ENCODE results near the gene ANO2. TPM values are rescaled to one million over a fixed set of nuclear protein-coding genes. Genes with fewer than 3 reads are reported as not detected.

ANO2 gene
- total RNA-seq, 2 experiments from 2014 or later, result not detected

- Mint-ChIP-seq H3K4me3 (no peak overlapping the region), H3K9me3 (no peaks in the 10 kb centered on the region), H3K36me3 (no peaks in the 10 kb centered on the region), H3K4me1 (peaks cover 4% of the 10 kb centered on the region), H3K27ac (no peak overlapping the region), H3K27me3 (peaks cover 80% of the 10 kb centered on the region)
- DNase-seq, result no peak
These were observed 380 bp downstream of the ANO2 start for GRCh38 chr12:5944688-5945070.

- H3K27ac Mint-ChIP-seq, result no peak overlapping the region
- H3K9me3 Mint-ChIP-seq, result no peaks in the 10 kb centered on the region
- peaks cover 4% of the 10 kb centered on the region for H3K4me1 Mint-ChIP-seq
- no peaks in the 10 kb centered on the region for H3K36me3 Mint-ChIP-seq
- H3K4me3 Mint-ChIP-seq, result no peak overlapping the region
- no peak for DNase-seq
- H3K27me3 Mint-ChIP-seq, result peaks cover 82% of the 10 kb centered on the region
These were observed 1.0 kb downstream of the ANO2 start for GRCh38 chr12:5944053-5944452.

GRCh38 chr12:5941907-5942306, 3.2 kb downstream of the ANO2 start:
- DNase-seq, result no peak
- Mint-ChIP-seq H3K4me1 (peaks cover 4% of the 10 kb centered on the region), H3K9me3 (no peaks in the 10 kb centered on the region), H3K36me3 (no peaks in the 10 kb centered on the region), H3K27ac (no peak overlapping the region), H3K27me3 (peaks cover 79% of the 10 kb centered on the region), H3K4me3 (no peak overlapping the region)

GRCh38 chr12:5927732-5928516, 17.1 kb downstream of the ANO2 start:
- no peaks in the 10 kb centered on the region for H3K9me3 Mint-ChIP-seq
- DNase-seq, result no peak
- peaks cover 11% of the 10 kb centered on the region for H3K27me3 Mint-ChIP-seq
- H3K27ac Mint-ChIP-seq, result no peak overlapping the region
- no peak overlapping the region for H3K4me3 Mint-ChIP-seq
- H3K4me1 Mint-ChIP-seq, result no peaks in the 10 kb centered on the region
- no peaks in the 10 kb centered on the region for H3K36me3 Mint-ChIP-seq

GRCh38 chr12:5925646-5926045, 19.4 kb downstream of the ANO2 start:
- Mint-ChIP-seq H3K27ac (no peak overlapping the region), H3K4me1 (no peaks in the 10 kb centered on the region), H3K36me3 (no peaks in the 10 kb centered on the region), H3K9me3 (no peaks in the 10 kb centered on the region), H3K27me3 (peaks cover 11% of the 10 kb centered on the region), H3K4me3 (no peak overlapping the region)
- DNase-seq, result no peak

- H3K9me3 Mint-ChIP-seq, result no peaks in the 10 kb centered on the region
- H3K27me3 Mint-ChIP-seq, result peaks cover 11% of the 10 kb centered on the region
- DNase-seq, result no peak
- H3K4me3 Mint-ChIP-seq, result no peak overlapping the region
- H3K27ac Mint-ChIP-seq, result no peak overlapping the region
- no peaks in the 10 kb centered on the region for H3K4me1 Mint-ChIP-seq
- no peaks in the 10 kb centered on the region for H3K36me3 Mint-ChIP-seq
These were observed 20.7 kb downstream of the ANO2 start for GRCh38 chr12:5924342-5924741.

GRCh38 chr12:5923751-5924150, 21.3 kb downstream of the ANO2 start:
- Mint-ChIP-seq H3K4me3 (no peak overlapping the region), H3K27ac (no peak overlapping the region), H3K9me3 (no peaks in the 10 kb centered on the region), H3K4me1 (no peaks in the 10 kb centered on the region), H3K27me3 (peaks cover 15% of the 10 kb centered on the region), H3K36me3 (no peaks in the 10 kb centered on the region)
- DNase-seq, result no peak

GRCh38 chr12:5923043-5923605, 21.9 kb downstream of the ANO2 start:
- H3K4me1 Mint-ChIP-seq, result no peaks in the 10 kb centered on the region
- H3K36me3 Mint-ChIP-seq, result no peaks in the 10 kb centered on the region
- no peak overlapping the region for H3K27ac Mint-ChIP-seq
- DNase-seq, result no peak
- no peaks in the 10 kb centered on the region for H3K9me3 Mint-ChIP-seq
- peaks cover 15% of the 10 kb centered on the region for H3K27me3 Mint-ChIP-seq
- H3K4me3 Mint-ChIP-seq, result no peak overlapping the region

- Mint-ChIP-seq H3K9me3 (no peaks in the 10 kb centered on the region), H3K27ac (no peak overlapping the region), H3K4me3 (no peak overlapping the region), H3K27me3 (peaks cover 9% of the 10 kb centered on the region), H3K4me1 (no peaks in the 10 kb centered on the region), H3K36me3 (no peaks in the 10 kb centered on the region)
- DNase-seq, result no peak
These were observed 22.8 kb downstream of the ANO2 start for GRCh38 chr12:5921966-5922899.

- DNase-seq, result no peak
- H3K27me3 Mint-ChIP-seq, result peaks cover 5% of the 10 kb centered on the region
- H3K36me3 Mint-ChIP-seq, result no peaks in the 10 kb centered on the region
- H3K4me1 Mint-ChIP-seq, result no peaks in the 10 kb centered on the region
- no peak overlapping the region for H3K27ac Mint-ChIP-seq
- H3K4me3 Mint-ChIP-seq, result no peak overlapping the region
- H3K9me3 Mint-ChIP-seq, result no peaks in the 10 kb centered on the region
These were observed 23.8 kb downstream of the ANO2 start for GRCh38 chr12:5921027-5921909.

GRCh38 chr12:5916785-5917290, 28.2 kb downstream of the ANO2 start:
- Mint-ChIP-seq H3K4me1 (no peaks in the 10 kb centered on the region), H3K9me3 (no peaks in the 10 kb centered on the region)
- no peak for DNase-seq

GRCh38 chr12:5915511-5915910, 29.5 kb downstream of the ANO2 start:
- no peak overlapping the region for H3K4me3 Mint-ChIP-seq
- H3K27ac Mint-ChIP-seq, result no peak overlapping the region
- H3K27me3 Mint-ChIP-seq, result peaks cover 4% of the 10 kb centered on the region
- no peaks in the 10 kb centered on the region for H3K4me1 Mint-ChIP-seq
- no peaks in the 10 kb centered on the region for H3K9me3 Mint-ChIP-seq
- no peak for DNase-seq
- H3K36me3 Mint-ChIP-seq, result no peaks in the 10 kb centered on the region

More at GRCh38 chr12:5916785-5917290, 28.2 kb downstream of the ANO2 start:
- H3K27me3 Mint-ChIP-seq, result peaks cover 4% of the 10 kb centered on the region
- H3K36me3 Mint-ChIP-seq, result no peaks in the 10 kb centered on the region
- no peak overlapping the region for H3K4me3 Mint-ChIP-seq
- no peak overlapping the region for H3K27ac Mint-ChIP-seq

- Mint-ChIP-seq H3K27me3 (peaks cover 4% of the 10 kb centered on the region), H3K4me3 (no peak overlapping the region), H3K36me3 (no peaks in the 10 kb centered on the region), H3K9me3 (no peaks in the 10 kb centered on the region), H3K4me1 (no peaks in the 10 kb centered on the region), H3K27ac (no peak overlapping the region)
- DNase-seq, result no peak
These were observed 30.5 kb downstream of the ANO2 start for GRCh38 chr12:5914387-5915149.

- no peak for DNase-seq
- H3K27ac Mint-ChIP-seq, result no peak overlapping the region
- no peaks in the 10 kb centered on the region for H3K9me3 Mint-ChIP-seq
- no peaks in the 10 kb centered on the region for H3K27me3 Mint-ChIP-seq
- no peaks in the 10 kb centered on the region for H3K4me1 Mint-ChIP-seq
- H3K4me3 Mint-ChIP-seq, result no peak overlapping the region
- no peaks in the 10 kb centered on the region for H3K36me3 Mint-ChIP-seq
These were observed 31.7 kb downstream of the ANO2 start for GRCh38 chr12:5913387-5913786.

Measured in activated naive CD8-positive, alpha-beta T cell treated with anti-CD3 and anti-CD28 coated beads for 36 hours (primary cell).